ENCODE results near the gene VTI1A.

Gene VTI1A

DNA sequence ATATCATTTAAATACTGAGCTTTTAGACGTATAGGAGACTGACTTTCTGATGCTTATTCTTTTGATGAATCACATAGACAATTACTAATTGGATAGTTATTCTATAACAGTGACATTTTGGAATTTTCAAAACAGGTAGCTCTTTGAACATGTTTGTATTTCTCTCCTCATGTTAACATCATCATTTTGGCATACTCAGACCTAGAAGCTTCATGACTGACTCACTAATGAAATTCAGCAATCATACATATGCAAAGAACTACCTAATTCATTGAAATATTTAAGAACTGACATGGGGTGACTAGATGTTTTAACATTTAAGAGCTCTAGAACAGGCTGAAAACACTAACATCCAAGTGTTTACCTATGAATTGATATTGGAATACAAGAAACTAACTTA is 192.3 kb downstream of the VTI1A start:
- DNase-seq (ENCODE audit: low spot score), result peak; percentile 10

DNA sequence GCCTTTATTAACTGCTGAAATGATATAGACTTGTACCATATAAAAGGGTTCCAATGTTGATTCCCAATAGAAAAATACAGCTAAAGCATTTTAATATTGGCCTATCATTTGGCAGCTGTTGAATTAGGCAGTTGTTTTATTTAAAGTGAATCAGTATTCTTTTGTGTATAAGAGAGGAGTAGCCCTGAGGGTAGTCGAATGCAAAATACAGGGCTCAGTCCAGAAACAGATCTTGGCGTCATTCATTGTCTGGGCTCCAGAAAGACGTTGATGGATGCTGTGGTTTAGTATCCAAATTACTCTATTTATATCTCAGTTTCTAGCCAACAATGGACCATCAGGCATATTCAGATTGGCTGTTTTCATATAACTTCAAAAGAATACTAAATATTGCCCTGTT is 193.6 kb downstream of the VTI1A start:
- no peak for DNase-seq (ENCODE audit: low spot score)

DNA sequence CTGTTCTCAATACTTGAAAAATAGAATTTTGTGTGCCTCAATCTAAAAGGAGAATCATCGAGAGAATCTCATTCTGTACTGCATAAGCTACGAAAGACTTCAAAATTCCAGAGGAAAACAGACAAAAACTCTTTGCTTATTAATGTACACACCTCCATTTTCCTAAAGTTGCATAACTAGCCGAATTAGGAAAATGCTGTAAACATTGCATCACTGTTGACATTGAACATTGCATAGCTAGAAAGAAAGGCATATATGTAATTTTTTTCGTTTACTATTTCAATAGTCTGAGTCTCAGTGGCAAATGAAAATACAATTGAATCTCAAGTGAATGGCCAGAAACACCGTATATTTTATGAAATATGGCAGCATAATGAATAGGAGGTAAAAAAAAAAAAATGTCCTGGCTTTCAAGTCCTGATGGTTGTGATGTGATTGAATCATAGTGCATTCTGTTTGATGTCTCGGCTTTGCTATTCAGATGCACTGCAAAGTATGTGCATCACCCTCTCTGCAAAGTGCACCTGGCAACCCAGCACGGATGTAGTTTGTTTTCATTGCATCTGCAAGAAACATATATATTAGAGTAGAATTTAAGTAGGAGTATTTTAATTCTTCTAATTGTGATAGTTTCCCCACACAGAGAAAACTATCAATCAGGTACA is 196.7 kb downstream of the VTI1A start:
- DNase-seq (ENCODE audit: low spot score), result no peak

DNA sequence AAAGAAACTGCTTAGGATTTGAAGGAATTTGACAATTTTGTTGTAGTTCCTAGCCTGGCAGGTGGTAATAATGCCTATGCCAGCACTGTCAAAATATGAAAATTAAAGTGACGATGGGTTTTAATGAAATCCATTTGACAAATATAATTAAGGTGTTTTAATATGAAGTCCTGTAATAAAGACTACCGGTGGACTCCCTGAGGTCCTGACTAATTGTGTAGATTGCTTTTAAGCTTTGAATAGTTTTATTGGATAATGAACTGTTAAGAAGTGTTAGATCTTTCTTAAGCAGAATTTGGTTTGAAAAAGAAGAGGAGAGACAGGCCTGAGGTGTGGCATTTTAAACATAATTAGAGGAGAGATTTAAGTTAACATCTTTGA is 197.2 kb downstream of the VTI1A start:
- no peak for DNase-seq (ENCODE audit: low spot score)

DNA sequence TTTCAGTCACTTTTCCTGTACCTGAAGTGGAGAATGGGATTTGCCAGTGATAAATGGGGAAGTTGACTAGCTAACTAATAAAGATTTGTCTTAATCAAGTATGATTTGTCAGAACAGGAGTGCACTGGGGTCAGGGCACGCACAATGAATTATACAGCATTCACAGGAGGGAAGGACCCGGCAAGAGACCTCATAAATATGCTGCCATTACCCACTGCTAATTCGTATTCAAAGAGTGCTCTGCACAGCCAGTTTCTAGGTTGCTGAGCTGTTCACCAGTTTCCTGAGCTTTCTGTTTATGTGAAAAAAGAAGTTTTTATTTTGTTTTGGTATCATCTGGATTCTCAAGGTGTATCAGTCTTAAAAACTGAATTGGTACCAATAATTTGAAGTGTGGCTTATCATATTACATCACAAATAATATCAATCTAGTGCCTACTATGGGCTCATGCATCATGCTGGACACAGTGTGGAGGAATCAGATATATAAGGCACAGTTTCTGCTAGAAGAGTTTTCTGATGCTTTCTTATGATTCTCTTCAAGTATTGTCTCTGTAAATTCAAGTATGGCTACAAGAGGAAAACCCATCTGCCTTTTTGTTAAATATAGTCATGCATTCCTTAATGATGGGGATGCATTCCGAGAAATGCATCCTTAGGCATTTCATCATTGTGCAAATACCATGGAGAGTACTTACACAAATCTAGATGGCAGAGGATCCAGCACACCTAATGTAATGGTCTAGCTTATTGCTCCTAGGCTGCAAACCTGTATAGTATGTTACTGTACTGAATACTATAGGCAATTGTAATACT is 202.2 kb downstream of the VTI1A start:
- DNase-seq (ENCODE audit: low spot score), result peak; percentile 12

DNA sequence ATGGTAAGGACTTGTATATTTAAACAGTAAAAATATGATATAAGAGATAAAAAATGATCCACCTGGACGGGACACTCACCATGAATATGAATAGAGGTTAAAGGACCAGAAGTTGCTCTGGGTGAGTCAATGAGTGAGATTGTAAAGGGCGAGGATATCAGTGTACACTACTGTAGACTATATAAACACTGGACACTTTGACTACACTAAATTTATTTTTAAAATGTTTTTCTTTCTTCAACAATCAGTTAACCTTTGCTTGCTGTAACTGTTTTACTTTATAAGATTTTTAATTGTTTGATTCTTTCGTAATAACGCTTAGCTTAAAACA is 202.8 kb downstream of the VTI1A start:
- no peak for DNase-seq (ENCODE audit: low spot score)

DNA sequence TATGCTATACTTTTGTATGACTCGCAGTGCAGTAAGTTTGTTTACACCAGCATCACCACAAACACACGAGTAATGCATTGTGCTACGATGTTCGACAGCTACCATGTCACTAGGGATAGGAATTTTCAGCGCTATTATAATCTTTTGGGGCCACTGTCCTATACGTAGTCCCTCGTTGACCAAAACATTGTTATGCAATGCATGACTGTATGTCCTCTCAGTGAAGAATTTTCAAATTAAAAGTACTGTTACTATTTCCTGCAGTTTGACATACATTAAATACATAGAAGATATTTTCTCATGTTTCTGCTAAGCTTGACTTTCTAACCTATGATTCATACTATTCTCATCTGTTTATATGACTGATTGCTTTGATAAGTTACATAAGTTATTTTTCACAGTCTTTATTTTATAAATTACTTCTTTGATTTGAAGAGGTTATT is 203.6 kb downstream of the VTI1A start:
- DNase-seq (ENCODE audit: low spot score), result no peak

- DNase-seq (ENCODE audit: low spot score), result no peak
Measured at GRCh38 chr10:112653215-112653614, 206.2 kb downstream of the VTI1A start.

- no peak for DNase-seq (ENCODE audit: low spot score)
Measured at GRCh38 chr10:112653851-112654250, 206.8 kb downstream of the VTI1A start.

DNA sequence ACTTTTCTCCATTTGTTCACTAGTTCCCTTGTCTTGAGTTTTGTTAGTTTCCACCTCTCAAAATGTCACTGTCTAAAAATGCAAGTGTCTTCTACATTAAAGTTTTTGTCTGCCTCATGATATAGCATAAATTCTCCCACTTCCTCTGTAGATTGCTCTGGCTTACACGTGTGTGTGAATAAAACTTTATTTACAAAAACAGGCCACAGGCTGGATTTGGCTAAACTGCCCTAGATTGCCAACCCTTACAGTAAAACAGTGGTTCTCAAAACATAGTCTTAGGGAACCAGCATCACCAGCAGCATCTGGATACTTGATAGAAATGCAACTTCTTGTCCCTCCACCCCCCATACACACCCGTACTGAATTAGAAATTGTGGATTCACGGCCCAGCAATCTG is 207.8 kb downstream of the VTI1A start:
- no peak for DNase-seq (ENCODE audit: low spot score)

GRCh38 chr10:112655722-112656121 is 208.7 kb downstream of the VTI1A start:
- no peak for DNase-seq (ENCODE audit: low spot score)

- DNase-seq (ENCODE audit: low spot score), result no peak
Measured at GRCh38 chr10:112658465-112658864, 211.4 kb downstream of the VTI1A start.

DNA sequence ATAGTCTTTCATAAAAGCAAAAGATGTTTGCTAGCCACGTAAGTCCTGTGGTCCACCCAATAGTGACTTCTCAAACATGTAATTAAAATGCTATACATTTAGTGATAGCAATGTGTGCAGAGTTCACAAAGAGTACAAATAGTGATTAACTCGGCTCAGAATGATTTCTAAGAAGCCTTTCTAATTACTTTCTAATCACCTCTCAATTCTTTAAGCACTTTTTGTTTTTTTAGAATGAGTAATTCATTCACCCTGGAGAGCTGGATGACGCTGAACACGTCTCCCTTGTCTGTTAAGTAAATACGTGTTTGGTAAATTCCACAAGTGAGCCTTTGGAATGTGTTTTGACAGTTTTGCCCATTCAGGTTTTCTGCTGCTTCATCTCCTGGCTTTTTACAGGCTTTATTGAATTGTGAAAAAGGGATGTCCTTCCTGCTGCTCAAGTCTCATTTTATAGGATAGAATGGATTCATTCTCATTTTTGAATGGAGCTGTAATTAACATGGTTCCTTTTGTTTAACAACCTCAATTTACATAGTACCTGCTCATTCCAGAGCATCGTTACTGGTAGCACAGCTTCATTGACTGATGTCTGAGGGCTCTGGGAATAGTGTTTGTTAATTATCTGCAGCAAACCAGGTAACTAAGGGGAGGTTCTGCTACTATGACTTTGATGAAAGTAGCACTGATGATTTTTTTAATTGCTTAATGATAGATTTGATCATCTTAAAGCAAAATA is 212.1 kb downstream of the VTI1A start:
- DNase-seq (ENCODE audit: low spot score), result peak; percentile 11

DNA sequence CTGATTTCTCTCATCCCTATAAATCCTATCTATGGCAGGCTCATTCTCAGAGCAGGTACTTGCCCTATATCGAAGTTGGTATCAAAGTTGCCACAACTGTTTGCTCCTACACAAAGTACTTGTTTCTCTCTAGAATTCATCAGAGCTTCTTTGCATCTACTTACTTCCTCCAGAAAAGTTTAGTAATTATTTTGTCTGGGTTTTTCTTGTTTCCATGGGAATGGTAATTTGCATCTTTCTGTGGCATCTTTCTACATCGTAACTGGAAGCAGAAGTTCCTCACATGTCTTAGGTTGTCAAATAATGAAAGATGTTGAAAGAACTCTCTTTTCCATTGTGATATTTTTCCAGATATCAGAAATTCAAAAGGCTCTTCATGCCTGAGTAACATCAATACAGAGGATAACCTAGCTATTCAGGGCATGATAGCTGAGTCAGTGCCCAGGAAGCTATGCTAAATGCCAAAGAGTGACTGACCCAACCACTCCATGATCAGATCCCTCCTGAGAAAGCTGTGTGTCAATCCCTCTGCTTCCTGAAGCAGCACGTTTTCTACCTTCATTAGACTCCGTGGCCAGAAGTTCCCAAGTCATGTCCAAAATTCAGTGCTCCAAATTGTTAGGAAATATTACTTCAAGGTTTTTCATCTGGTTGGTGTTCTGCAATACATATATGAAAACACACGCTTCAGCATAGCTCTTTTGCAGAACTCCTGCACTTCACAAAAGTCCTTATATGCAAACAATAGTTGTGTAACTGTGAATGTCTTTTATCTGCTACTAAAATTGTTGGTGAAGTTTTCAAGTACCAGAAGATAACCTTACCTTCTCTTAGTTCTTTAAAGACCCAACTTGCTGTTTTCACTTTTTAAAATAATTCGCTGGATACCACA is 216.5 kb downstream of the VTI1A start:
- peak; percentile 73 for DNase-seq (ENCODE audit: low spot score)

GRCh38 chr10:112666094-112666493 is 219.1 kb downstream of the VTI1A start:
- DNase-seq (ENCODE audit: low spot score), result no peak

DNA sequence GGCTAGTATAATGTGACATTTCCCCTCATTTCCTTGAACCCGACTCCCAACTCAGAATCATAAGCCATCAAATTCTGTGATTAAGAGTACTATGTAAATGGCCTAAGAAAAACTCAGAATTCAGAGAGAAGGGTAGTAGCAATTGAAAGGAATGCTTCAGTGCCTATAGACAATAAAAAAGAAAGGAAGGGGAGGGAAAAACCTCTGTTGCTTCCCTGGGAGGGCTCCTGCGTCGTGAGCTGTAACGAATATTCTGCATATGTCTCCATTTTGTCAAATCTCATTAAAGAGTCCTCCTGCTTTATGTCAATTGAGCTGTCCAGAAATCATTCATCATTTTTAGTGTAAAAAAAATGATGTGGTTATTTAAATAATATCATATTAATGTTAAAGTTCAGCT is 223.0 kb downstream of the VTI1A start:
- DNase-seq (ENCODE audit: low spot score), result no peak

- DNase-seq (ENCODE audit: low spot score), result no peak
Measured at GRCh38 chr10:112671743-112672142, 224.7 kb downstream of the VTI1A start.

DNA sequence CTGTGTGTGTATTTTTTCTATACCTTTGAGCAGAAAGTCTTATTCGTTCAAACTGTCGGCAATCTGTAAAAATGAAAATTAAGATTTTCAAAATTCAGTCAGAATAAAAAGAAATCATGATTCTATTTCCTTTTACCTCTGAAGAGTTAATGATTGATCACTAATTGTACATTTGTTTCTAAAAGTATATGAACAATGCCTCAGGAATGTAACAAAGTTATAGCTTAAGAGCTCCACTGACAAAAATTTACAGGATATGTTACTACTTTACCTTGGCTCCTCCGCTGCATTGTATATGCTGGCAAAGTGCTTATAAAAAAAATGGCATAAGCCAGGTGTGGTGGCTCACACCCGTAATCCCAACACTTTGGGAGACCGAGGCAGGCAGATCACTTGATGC is 225.7 kb downstream of the VTI1A start:
- DNase-seq (ENCODE audit: low spot score), result no peak

DNA sequence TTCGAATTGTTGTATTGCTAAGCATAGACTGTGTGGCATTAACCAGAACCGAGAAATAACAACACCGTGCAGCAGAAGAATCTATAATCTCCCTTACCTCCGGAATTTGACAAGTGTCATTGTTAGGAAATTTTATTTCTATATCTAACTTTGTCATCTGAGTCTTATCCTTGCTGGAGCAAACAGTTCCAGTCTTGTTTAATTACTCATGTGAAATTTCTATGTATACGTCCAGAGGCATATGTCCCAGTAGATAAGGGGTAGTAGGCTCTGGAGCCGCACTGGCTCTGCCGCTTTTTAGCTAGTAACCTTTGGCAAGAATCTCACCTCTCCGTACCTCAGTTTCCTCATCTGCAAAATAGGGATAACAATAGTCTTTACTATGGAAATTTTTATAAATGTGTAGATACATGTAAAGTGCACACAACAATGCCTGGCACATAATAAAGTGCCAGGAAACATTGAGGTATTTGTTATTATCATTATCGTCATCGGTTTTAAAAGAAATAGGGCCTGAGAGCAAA is 228.6 kb downstream of the VTI1A start:
- DNase-seq (ENCODE audit: low spot score), result no peak

DNA sequence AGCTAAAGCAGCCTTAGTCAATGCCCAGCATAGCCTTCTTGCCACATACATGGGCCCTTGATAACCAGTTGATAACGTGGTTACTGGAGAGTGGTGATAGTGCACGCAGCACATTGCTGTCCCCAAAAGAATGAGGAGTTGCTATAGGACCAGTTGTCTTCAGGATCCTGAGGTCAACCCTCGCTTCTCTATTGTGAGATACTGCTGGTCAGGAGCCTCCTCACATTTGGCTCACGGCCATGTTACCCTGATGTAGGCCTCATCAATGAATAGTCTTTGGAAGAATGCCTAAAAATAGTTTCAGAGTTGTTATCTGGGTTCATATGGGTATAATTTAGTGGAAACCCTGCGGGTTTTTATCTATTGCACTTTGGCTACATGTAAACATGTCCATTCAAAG is 230.7 kb downstream of the VTI1A start:
- no peak for DNase-seq (ENCODE audit: low spot score)

GRCh38 chr10:112678581-112678980 is 231.6 kb downstream of the VTI1A start:
- DNase-seq (ENCODE audit: low spot score), result no peak

DNA sequence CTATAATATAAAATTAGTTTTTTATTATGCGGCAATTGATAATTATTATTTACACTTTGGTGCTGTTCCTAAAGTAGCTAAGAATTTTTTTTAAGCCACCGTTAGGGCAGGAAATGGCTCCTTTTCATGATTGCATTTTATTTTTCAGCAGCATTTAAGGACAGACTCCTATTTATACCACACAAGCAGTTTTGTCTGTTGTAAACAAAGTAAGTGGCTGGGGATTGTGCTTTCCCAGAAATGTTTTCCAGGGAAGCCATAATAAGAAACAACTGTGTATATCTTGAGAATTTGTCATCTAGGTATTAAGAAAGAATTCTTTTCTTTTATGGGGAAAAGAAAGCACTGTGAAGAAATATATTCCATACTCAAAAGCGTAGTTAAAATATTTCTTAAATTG is 232.0 kb downstream of the VTI1A start:
- no peak for DNase-seq (ENCODE audit: low spot score)
